DMS53 (cell line): ENCODE results near the gene COPZ1.

Source experiments
- DNase-seq: peaks from one replicate; lab custom pipeline; 2025; lab: John Stamatoyannopoulos, UW

Gene COPZ1

GRCh38 chr12:54398218-54398617 is 73.3 kb downstream of the COPZ1 start:
- no peak for DNase-seq

- DNase-seq: peak; percentile 82
Observed at GRCh38 chr12:54398995-54399793, 74.3 kb downstream of the COPZ1 start.

GRCh38 chr12:54401119-54401518 is 76.2 kb downstream of the COPZ1 start:
- no peak for DNase-seq
